Right lobe of liver (tissue), 6 donors: Measurements from ENCODE around the gene MRPL28. TPM values are rescaled to one million over a fixed set of nuclear protein-coding genes. Genes with fewer than 3 reads are reported as not detected.
"Not testable (repeated sequence)": the region's sequence is repeated elsewhere in the genome, so short reads cannot be mapped to it uniquely, and the experiment has no call there.

Source experiments
- ATAC-seq, 4 donors: fragments of 200-7000 bp; cut with Tn5 transposase; one replicate each; pipeline ENCODE4 v1.9.1; 2020; ENCODE audit warnings: mild to moderate bottlenecking in 4 of 4, moderate library complexity in 4 of 4
- DNase-seq, 3 donors: peaks; one replicate each; pipeline ENCODE4 v3.0.0-alpha.2; 2020
- H3K27ac ChIP-seq, 3 donors: fragments of 200-600 bp; one replicate each; pipeline ENCODE4 v1.8.0; 2022
- H3K27me3 ChIP-seq, 2 donors: fragments of 200-600 bp; one replicate each; pipeline ENCODE4 v1.8.0; 2022
- H3K36me3 ChIP-seq, 4 donors: fragments of 200-600 bp; sonication (generic) in 1 of 4; one replicate each; pipeline versions ENCODE4 v1.5.1 to v1.8.0; 2017 to 2022; ENCODE audit warnings: control low read depth in 1 of 4
- H3K4me1 ChIP-seq, 4 donors: fragments of 200-600 bp; sonication (generic) in 1 of 4; one replicate each; pipeline versions ENCODE4 v1.5.1 to v1.8.0; 2017 to 2022; ENCODE audit warnings: control low read depth in 1 of 4
- H3K4me3 ChIP-seq, 3 donors: fragments of 200-600 bp; one replicate each; pipeline ENCODE4 v1.8.0; 2022
- H3K9me3 ChIP-seq, 4 donors: fragments of 200-600 bp; sonication (generic) in 1 of 4; one replicate each; pipeline versions ENCODE4 v1.5.1 to v1.8.0; 2017 to 2022; ENCODE audit warnings: control low read depth in 1 of 4
- POLR2A ChIP-seq: fragments of 450-650 bp; IDR thresholded peaks from one replicate; pipeline ENCODE4 v1.6.1; 2017; ENCODE audit warnings: antibody characterized with exemption, mild to moderate bottlenecking
- WGBS: methylation state at CpG from one replicate; pipeline ENCODE4 v1.1.6; 2018; ENCODE audit warnings: low coverage, low lambda C conversion rate; ENCODE audit not compliant: insufficient coverage; ENCODE audit errors: missing lambda C conversion rate; 5-methylcytosine and 5-hydroxymethylcytosine counted together
- intact Hi-C, 2 donors: fragments of 100-400 bp; cut with DNase I; formaldehyde crosslinking; loops; one replicate each; pipeline versions ENCODE4 v1.11.2 to v1.14.1; 2022
- long read RNA-seq: library from polyadenylated mRNA; unstranded; transcript quantifications from one replicate; pipeline ENCODE4 v2.0.0, GENCODE V29; 2019
- total RNA-seq, 6 experiments: library from RNA; depleted of rRNA in 2 of 6; stranded (reverse); fragments of >200 nt in 2 of 6; fragmentation: NEBNext Ultra II Directional in 3 of 6; extraction: Animal tissue kit (Norgen Biotek cat#: 25700) in 3 of 6; gene quantifications; one replicate each; pipeline versions ENCODE4 v1.1.0 to v1.2.4, GENCODE V29; 2016 to 2023
- TF ChIP-seq, protein P1 (sequence below), 4 donors: fragments of 200-600 bp in 3 of 4; fragments of 450-650 bp in 1 of 4; IDR thresholded peaks; one replicate each; pipeline versions ENCODE4 v1.5.1 to v1.8.0; 2016 to 2022; ENCODE audit warnings: antibody characterized with exemption in 4 of 4, mild to moderate bottlenecking in 2 of 4
- donor health status: DM: no; HTN: yes; CAD: no.
- donor health status: DM: no; HTN: no; CAD: no.
- donor health status: DM: no; HTN: no; CAD: no.
- donor health status: DM: no; HTN: yes; CAD: no.
- donor health status: DM: no; HTN: yes; CAD: no.

Gene MRPL28
- 10 to 100 TPM; 29.9 to 64.7 (median 32.6) TPM for total RNA-seq
- long read RNA-seq, transcript MRPL28-201 (6 exons, 1,098 nt), result major isoform, 12 of 19 reads
- long read RNA-seq, partial matches to known transcripts, result 6 of 19 reads
- long read RNA-seq, other reads (novel, unspliced or antisense), result 1 of 19 reads

- Histone ChIP-seq H3K36me3 (peaks cover 0 to 36% (median 0%) of the 10 kb centered on the region in 4 donors), H3K4me1 (peaks cover 0 to 5% (median 2%) of the 10 kb centered on the region in 4 donors), H3K9me3 (no peaks in the 10 kb centered on the region), H3K27me3 (no peaks in the 10 kb centered on the region), H3K4me3 (peak within 1 kb of the TSS; percentile 21 to 39 (median 39)), H3K27ac (no peak within 1 kb of the TSS)
- intact Hi-C loops, result no loop called here
- DNase-seq (peak; percentile 92 to 95 (median 94)), ATAC-seq (peak; percentile 93 to 98 (median 95))
- no peak for TF ChIP-seq POLR2A
- WGBS, result under 1% methylated on average over 30 of the region's 30 CpGs
Measured at GRCh38 chr16:370443-370842, at the start of gene MRPL28. Gene MRPL28 (minus strand): TSS chr16:370538. CDS start chr16:370218, 320 bp downstream.

GRCh38 chr16:415170-415498 lies 44.8 kb upstream of the MRPL28 start:
- ATAC-seq, H3K27me3 ChIP-seq, H3K27ac ChIP-seq, H3K4me1 ChIP-seq, H3K9me3 ChIP-seq, intact Hi-C loops, DNase-seq, H3K4me3 ChIP-seq: not testable (repeated sequence)
- 97% methylated on average over 3 of the region's 3 CpGs for WGBS
- peaks cover 0 to 19% (median 8%) of the 10 kb centered on the region in 4 donors for H3K36me3 ChIP-seq

DNA sequence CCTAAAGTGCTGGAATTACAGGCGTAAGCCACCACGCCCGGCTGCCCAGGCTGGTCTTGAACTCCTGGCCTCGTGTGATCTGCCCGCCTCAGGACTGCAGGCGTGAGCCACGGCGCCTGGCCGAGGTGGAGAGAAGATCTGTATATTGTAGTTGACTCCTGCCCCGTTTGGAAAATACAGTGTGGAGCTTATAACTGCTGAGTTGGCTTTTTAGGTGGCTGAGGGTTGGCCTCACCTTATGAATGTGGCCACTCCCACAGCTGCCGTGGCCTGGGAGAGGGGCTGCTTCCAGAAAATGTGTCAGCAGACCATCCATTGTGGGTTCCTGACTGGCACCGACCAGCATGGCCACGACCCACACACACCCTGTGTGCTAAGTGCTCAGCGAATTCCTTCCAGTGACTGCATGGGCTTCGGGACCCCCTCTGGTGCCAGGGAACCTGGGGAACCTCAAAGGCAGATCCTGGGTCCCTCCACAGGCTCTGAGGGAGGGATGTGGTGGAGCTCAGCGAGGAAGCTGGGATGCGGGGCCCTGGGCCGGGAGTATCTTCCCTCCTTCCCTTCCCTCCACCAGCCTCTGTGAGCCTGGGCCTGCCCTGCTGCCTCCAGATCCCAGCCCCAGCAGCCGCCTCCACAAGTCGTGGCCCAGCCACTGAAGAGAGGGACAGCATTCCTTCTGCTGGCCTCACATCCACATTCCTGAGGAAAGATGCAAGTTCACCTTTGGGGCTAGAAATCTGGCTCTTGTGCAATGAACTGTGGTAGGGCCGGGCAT lies 44.2 kb upstream of the MRPL28 start:
- Histone ChIP-seq H3K4me3 (no peak overlapping the region), H3K9me3 (no peaks in the 10 kb centered on the region), H3K4me1 (peaks cover 0 to 5% (median 0%) of the 10 kb centered on the region in 4 donors), H3K27me3 (no peaks in the 10 kb centered on the region), H3K27ac (no peak overlapping the region), H3K36me3 (peaks cover 0 to 25% (median 11%) of the 10 kb centered on the region in 4 donors)
- DNase-seq (no peak), ATAC-seq (peak in 2 of 4 donors; percentile 5 to 21)
- intact Hi-C loops, result no loop called here
- TF ChIP-seq, protein P1, sequence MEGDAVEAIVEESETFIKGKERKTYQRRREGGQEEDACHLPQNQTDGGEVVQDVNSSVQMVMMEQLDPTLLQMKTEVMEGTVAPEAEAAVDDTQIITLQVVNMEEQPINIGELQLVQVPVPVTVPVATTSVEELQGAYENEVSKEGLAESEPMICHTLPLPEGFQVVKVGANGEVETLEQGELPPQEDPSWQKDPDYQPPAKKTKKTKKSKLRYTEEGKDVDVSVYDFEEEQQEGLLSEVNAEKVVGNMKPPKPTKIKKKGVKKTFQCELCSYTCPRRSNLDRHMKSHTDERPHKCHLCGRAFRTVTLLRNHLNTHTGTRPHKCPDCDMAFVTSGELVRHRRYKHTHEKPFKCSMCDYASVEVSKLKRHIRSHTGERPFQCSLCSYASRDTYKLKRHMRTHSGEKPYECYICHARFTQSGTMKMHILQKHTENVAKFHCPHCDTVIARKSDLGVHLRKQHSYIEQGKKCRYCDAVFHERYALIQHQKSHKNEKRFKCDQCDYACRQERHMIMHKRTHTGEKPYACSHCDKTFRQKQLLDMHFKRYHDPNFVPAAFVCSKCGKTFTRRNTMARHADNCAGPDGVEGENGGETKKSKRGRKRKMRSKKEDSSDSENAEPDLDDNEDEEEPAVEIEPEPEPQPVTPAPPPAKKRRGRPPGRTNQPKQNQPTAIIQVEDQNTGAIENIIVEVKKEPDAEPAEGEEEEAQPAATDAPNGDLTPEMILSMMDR (IDR thresholded peaks at IDR 0.05), result no peak
- TF ChIP-seq POLR2A, result no peak
- 86% methylated on average over 12 of the region's 21 CpGs for WGBS

DNA sequence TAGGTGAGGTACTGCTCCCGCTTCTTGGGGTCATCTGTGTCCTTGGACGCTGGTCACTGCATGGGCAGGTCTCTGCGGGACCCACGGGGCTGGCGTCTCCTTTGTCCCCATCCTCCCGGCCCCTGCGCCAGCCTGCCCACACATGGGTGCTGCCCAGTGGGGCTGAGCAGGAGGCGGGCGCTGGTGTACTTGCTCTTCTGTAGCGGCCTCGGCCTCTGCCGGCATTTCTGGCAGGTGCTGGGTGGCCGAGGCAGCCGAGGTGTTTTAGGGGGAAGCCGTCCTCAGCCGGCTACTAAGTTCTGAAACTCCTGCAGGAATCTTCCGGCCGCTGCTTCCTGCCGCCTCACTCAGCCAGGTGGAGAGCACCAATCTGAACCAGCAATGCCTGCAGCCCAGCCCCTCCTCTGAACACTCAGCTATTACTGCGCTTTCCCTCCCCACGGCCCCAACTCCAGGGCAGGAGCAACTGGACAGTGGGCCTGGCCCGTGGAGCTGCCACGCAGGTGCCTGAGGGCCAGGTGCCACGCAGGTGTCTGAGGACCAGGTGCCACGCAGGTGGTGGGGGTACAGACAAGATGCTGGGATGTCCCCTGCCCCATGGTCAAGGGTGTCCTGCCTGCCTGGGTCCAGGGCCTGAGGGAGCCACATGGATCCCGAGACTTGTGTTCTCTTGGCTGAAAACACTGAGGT lies 41.4 kb upstream of the MRPL28 start:
- Histone ChIP-seq H3K27me3 (no peaks in the 10 kb centered on the region), H3K4me3 (no peak overlapping the region), H3K36me3 (peaks cover 0 to 34% (median 15%) of the 10 kb centered on the region in 4 donors), H3K27ac (no peak overlapping the region), H3K4me1 (peaks cover 0 to 12% (median 1%) of the 10 kb centered on the region in 4 donors), H3K9me3 (no peaks in the 10 kb centered on the region)
- intact Hi-C loops, result no loop called here
- DNase-seq (no peak), ATAC-seq (no peak)
- WGBS, result 100% methylated on average over 1 of the region's 26 CpGs
- TF ChIP-seq, protein P1 (IDR thresholded peaks at IDR 0.05), result no peak
- no peak for TF ChIP-seq POLR2A

GRCh38 chr16:410516-411178 lies 40.3 kb upstream of the MRPL28 start:
- 73% methylated on average over 3 of the region's 36 CpGs for WGBS

More at GRCh38 chr16:410516-411178, 40.3 kb upstream of the MRPL28 start:
- H3K27me3 ChIP-seq, result no peaks in the 10 kb centered on the region
- DNase-seq, result no peak
- TF ChIP-seq, protein P1 (IDR thresholded peaks at IDR 0.05), result no peak
- no peak for TF ChIP-seq POLR2A
- peaks cover 0 to 36% (median 15%) of the 10 kb centered on the region in 4 donors for H3K36me3 ChIP-seq
- intact Hi-C loops, result no loop called here
- no peak for ATAC-seq
- H3K4me3 ChIP-seq, result no peak overlapping the region
- peaks cover 0 to 20% (median 4%) of the 10 kb centered on the region in 4 donors for H3K4me1 ChIP-seq
- no peaks in the 10 kb centered on the region for H3K9me3 ChIP-seq
- no peak overlapping the region for H3K27ac ChIP-seq
